Measurements from ENCODE around the gene ERLEC1. TPM values are rescaled to one million over a fixed set of nuclear protein-coding genes. Genes with fewer than 3 reads are reported as not detected.

Gene ERLEC1
- 100 to 1,000 TPM in 1 of 6 experiments, 10 to 100 TPM in 5; 86.0 to 102 (median 93.7) TPM for total RNA-seq (2021; fragmentation: NEBNext Ultra II Directional; extraction: Animal tissue kit (Norgen Biotek cat#: 25700))
- long read RNA-seq, transcript ERLEC1-201 (14 exons, 2,433 nt), result major isoform, 113 of 226 reads
- long read RNA-seq, transcript ERLEC1-202 (13 exons, 2,271 nt), result minor isoform, 28 of 226 reads
- long read RNA-seq, partial matches to known transcripts, result 58 of 226 reads
- long read RNA-seq, other reads (novel, unspliced or antisense), result 27 of 226 reads

GRCh38 chr2:53786705-53787613 lies at the start of gene ERLEC1, which contains the start of gene ASB3:
Gene ERLEC1 (plus strand): TSS chr2:53787044. CDS start chr2:53787211, 167 bp downstream.
Gene ASB3 (minus strand): TSS chr2:53786953. CDS start chr2:53765572, 21,381 bp downstream.
- Mint-ChIP-seq H3K9me3 (no peaks in the 10 kb centered on the region), H3K27ac (peak within 1 kb of the TSS; percentile 89), H3K36me3 (ENCODE audit: low read depth) (peaks cover 13% of the 10 kb centered on the region), H3K4me3 (peak within 1 kb of the TSS; percentile 98), H3K27me3 (ENCODE audit: insufficient read depth) (no peaks in the 10 kb centered on the region; the same call in none of the 2 replicates), H3K4me1 (ENCODE audit: low read depth) (peaks cover 36% of the 10 kb centered on the region)
- TF ChIP-seq CTCF (IDR thresholded peaks at IDR 0.05), result no peak
- peak; percentile 79 for DNase-seq

- peaks cover 16% of the 10 kb centered on the region for H3K9me3 Mint-ChIP-seq
- no peak overlapping the region for H3K4me3 Mint-ChIP-seq
- peaks cover 33% of the 10 kb centered on the region for H3K36me3 Mint-ChIP-seq (ENCODE audit: low read depth)
Measured at GRCh38 chr2:53737091-53737490, 49.8 kb upstream of the ERLEC1 start.

GRCh38 chr2:53739032-53739431 lies 47.8 kb upstream of the ERLEC1 start:
- Mint-ChIP-seq H3K36me3 (ENCODE audit: low read depth) (peaks cover 30% of the 10 kb centered on the region), H3K4me1 (ENCODE audit: low read depth) (peaks cover 37% of the 10 kb centered on the region), H3K27ac (no peak overlapping the region), H3K4me3 (no peak overlapping the region), H3K27me3 (ENCODE audit: insufficient read depth) (no peaks in the 10 kb centered on the region; the same call in 1 of the 2 replicates), H3K9me3 (peaks cover 16% of the 10 kb centered on the region)
- TF ChIP-seq CTCF (IDR thresholded peaks at IDR 0.05), result no peak
- no peak for DNase-seq

More at GRCh38 chr2:53737091-53737490, 49.8 kb upstream of the ERLEC1 start:
- no peak overlapping the region for H3K27ac Mint-ChIP-seq
- H3K4me1 Mint-ChIP-seq (ENCODE audit: low read depth), result peaks cover 26% of the 10 kb centered on the region
- no peaks in the 10 kb centered on the region; the same call in 1 of the 2 replicates for H3K27me3 Mint-ChIP-seq (ENCODE audit: insufficient read depth)
- TF ChIP-seq CTCF (IDR thresholded peaks at IDR 0.05), result no peak
- DNase-seq, result no peak

GRCh38 chr2:53740170-53740569 lies 46.7 kb upstream of the ERLEC1 start:
- TF ChIP-seq CTCF (IDR thresholded peaks at IDR 0.05), result peak; percentile 80
- Mint-ChIP-seq H3K27ac (no peak overlapping the region), H3K9me3 (peaks cover 6% of the 10 kb centered on the region), H3K4me1 (ENCODE audit: low read depth) (peaks cover 26% of the 10 kb centered on the region), H3K27me3 (ENCODE audit: insufficient read depth) (no peaks in the 10 kb centered on the region; the same call in 1 of the 2 replicates), H3K36me3 (ENCODE audit: low read depth) (peaks cover 18% of the 10 kb centered on the region), H3K4me3 (no peak overlapping the region)
- DNase-seq, result peak; percentile 40

- peaks cover 26% of the 10 kb centered on the region for H3K36me3 Mint-ChIP-seq (ENCODE audit: low read depth)
- no peak overlapping the region for H3K27ac Mint-ChIP-seq
- H3K27me3 Mint-ChIP-seq (ENCODE audit: insufficient read depth), result no peaks in the 10 kb centered on the region
- H3K9me3 Mint-ChIP-seq, result no peaks in the 10 kb centered on the region
- no peak for TF ChIP-seq CTCF (IDR thresholded peaks at IDR 0.05)
- peaks cover 20% of the 10 kb centered on the region for H3K4me1 Mint-ChIP-seq (ENCODE audit: low read depth)
- no peak overlapping the region for H3K4me3 Mint-ChIP-seq
- no peak for DNase-seq
Measured at GRCh38 chr2:53744395-53745065, 42.3 kb upstream of the ERLEC1 start.
